CD4-positive, alpha-beta T cell treated with Interleukin-17A for 1 hour (primary cell): ENCODE results near the gene MN1.
"Not testable (repeated sequence)": the region's sequence is repeated elsewhere in the genome, so short reads cannot be mapped to it uniquely, and the experiment has no call there.

Experiments
- DNase-seq: peaks from one replicate; pipeline ENCODE4 v3.0.0-alpha.2; 2020

MN1 gene

GRCh38 chr22:27756212-27756660 is 45.3 kb downstream of the MN1 start:
- no peak for DNase-seq

GRCh38 chr22:27755521-27756211 is 45.9 kb downstream of the MN1 start:
- no peak for DNase-seq

- no peak for DNase-seq
Observed at GRCh38 chr22:27754888-27755480, 46.6 kb downstream of the MN1 start.

- no peak for DNase-seq
Observed at GRCh38 chr22:27754247-27754887, 47.2 kb downstream of the MN1 start.

- DNase-seq, result no peak
Observed at GRCh38 chr22:27752771-27753170, 48.8 kb downstream of the MN1 start.

- DNase-seq, result no peak
Observed at GRCh38 chr22:27752141-27752540, 49.4 kb downstream of the MN1 start.

GRCh38 chr22:27751277-27752070 is 50.1 kb downstream of the MN1 start:
- no peak for DNase-seq

- DNase-seq, result no peak
Observed at GRCh38 chr22:27750584-27751265, 50.8 kb downstream of the MN1 start.

GRCh38 chr22:27749597-27750225 is 51.8 kb downstream of the MN1 start:
- no peak for DNase-seq

GRCh38 chr22:27748751-27749191 is 52.8 kb downstream of the MN1 start:
- DNase-seq, result no peak

GRCh38 chr22:27748349-27748748 is 53.2 kb downstream of the MN1 start:
- no peak for DNase-seq

- no peak for DNase-seq
Observed at GRCh38 chr22:27747396-27748221, 53.9 kb downstream of the MN1 start.

- DNase-seq, result no peak
Observed at GRCh38 chr22:27746918-27747317, 54.6 kb downstream of the MN1 start.

GRCh38 chr22:27745809-27746208 is 55.7 kb downstream of the MN1 start:
- no peak for DNase-seq

GRCh38 chr22:27745154-27745553 is 56.4 kb downstream of the MN1 start:
- DNase-seq, result no peak

GRCh38 chr22:27744078-27744477 is 57.5 kb downstream of the MN1 start:
- not testable (repeated sequence) for DNase-seq

- DNase-seq, result no peak
Observed at GRCh38 chr22:27740202-27740748, 61.3 kb downstream of the MN1 start.

GRCh38 chr22:27737521-27737920 is 64.0 kb downstream of the MN1 start:
- no peak for DNase-seq

GRCh38 chr22:27734066-27734465 is 67.5 kb downstream of the MN1 start:
- DNase-seq, result no peak

GRCh38 chr22:27732841-27733240 is 68.7 kb downstream of the MN1 start:
- DNase-seq, result no peak

GRCh38 chr22:27732391-27732790 is 69.2 kb downstream of the MN1 start:
- DNase-seq, result no peak
